Measurements from ENCODE around the gene UGT1A8.

Gene UGT1A8

DNA sequence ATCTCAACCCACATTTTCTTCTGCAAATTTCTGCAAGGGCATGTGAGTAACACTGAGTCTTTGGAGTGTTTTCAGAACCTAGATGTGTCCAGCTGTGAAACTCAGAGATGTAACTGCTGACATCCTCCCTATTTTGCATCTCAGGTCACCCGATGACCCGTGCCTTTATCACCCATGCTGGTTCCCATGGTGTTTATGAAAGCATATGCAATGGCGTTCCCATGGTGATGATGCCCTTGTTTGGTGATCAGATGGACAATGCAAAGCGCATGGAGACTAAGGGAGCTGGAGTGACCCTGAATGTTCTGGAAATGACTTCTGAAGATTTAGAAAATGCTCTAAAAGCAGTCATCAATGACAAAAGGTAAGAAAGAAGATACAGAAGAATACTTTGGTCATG is 150.6 kb downstream of the UGT1A8 start:
- DNase-seq (ENCODE audit: low read depth), result no peak

- no peak for DNase-seq (ENCODE audit: low read depth)
Measured at GRCh38 chr2:233769260-233769659, 151.8 kb downstream of the UGT1A8 start.

GRCh38 chr2:233772153-233772552 is 154.7 kb downstream of the UGT1A8 start:
- DNase-seq (ENCODE audit: low read depth), result no peak

DNA sequence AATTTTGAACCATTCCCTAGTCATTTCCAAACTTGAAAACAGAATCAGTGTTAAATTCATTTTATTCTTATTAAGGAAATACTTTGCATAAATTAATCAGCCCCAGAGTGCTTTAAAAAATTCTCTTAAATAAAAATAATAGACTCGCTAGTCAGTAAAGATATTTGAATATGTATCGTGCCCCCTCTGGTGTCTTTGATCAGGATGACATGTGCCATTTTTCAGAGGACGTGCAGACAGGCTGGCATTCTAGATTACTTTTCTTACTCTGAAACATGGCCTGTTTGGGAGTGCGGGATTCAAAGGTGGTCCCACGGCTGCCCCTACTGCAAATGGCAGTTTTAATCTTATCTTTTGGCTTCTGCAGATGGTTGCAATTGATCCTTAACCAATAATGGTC is 155.2 kb downstream of the UGT1A8 start:
- no peak for DNase-seq (ENCODE audit: low read depth)

- DNase-seq (ENCODE audit: low read depth), result no peak
Measured at GRCh38 chr2:233773854-233774253, 156.4 kb downstream of the UGT1A8 start.

GRCh38 chr2:233775414-233775813 is 158.0 kb downstream of the UGT1A8 start:
- DNase-seq (ENCODE audit: low read depth), result no peak

DNA sequence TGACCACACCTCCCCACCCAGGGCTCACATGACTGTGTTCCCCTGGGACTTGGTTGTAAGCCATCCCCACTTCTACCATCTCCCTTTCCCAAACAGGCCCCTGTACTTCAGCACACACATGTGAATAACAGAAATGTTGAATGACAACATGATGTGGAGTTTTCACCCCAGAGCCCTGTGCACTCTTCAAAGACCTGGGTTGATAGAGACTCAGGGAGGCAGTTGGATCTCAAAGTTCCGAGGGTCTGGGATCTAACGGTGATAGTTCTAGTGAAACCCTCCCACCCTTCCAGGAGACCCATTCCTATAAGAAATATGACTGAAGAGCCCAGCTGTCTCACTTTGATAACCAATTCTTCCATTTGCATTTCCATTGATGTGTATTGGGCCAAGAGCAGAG is 160.6 kb downstream of the UGT1A8 start, which contains the start of gene MROH2A:
MROH2A (plus strand) TSS at position 301 of the 400 bp plus-strand sequence. CDS start 1,029 bp downstream, outside the sequence.
- no peak for DNase-seq (ENCODE audit: low read depth)

DNA sequence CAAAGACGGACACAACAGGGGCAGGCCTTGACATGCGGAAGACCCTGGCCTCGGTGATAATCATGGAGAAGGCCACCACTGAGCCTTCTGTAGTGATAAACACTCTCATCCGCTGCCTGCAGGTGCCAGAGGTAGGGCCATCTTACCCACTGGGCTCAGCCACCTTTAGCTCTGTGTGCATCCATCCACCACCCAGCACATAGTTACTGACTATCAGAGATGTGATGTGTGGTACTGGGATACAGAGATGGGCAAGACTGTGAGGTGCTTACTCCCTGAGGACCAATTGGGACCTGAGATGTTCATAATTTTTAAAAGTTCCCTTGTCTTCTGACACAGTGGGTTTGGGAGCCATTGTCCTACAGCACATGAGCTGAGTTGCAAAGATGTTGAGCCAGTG is 162.3 kb downstream of the UGT1A8 start:
- DNase-seq (ENCODE audit: low read depth), result no peak

DNA sequence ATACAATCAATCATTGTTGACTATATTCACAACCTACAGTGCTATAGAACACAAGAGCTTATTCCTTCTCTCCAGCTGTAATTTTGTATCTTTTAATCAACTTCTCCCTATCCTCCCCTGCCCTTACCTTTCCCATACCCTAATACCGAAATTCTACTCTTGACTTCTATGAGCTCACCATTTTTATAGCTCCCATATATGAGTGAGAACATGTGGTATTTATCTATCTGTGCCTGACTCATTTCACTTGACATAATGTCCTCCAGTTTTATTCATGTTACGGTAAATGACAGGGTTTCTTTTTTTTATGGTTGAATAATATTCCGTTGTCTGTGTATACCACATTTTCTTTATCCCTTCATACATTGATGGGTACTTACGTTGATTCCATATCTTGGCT is 163.3 kb downstream of the UGT1A8 start:
- DNase-seq (ENCODE audit: low read depth), result no peak

DNA sequence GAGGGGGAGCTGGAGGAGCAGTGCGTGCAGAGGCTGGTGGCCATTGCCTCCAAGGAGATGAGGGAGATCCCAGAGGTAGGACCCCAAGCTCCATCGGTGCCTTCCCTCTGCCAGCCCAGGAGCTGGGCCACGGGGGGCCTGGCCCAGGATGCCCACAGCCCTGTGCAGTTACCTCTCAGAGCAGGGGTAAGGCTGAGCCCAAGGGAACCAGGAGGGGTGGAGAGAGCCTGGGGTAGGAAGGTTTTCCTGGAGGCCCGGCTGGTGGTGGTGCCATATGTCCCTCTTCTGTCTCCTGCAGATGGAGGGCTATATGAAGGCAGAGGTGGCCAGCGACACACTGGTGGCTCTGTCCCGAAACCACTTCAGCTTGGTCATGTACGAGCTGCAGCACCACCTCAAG is 172.1 kb downstream of the UGT1A8 start:
- no peak for DNase-seq (ENCODE audit: low read depth)

DNA sequence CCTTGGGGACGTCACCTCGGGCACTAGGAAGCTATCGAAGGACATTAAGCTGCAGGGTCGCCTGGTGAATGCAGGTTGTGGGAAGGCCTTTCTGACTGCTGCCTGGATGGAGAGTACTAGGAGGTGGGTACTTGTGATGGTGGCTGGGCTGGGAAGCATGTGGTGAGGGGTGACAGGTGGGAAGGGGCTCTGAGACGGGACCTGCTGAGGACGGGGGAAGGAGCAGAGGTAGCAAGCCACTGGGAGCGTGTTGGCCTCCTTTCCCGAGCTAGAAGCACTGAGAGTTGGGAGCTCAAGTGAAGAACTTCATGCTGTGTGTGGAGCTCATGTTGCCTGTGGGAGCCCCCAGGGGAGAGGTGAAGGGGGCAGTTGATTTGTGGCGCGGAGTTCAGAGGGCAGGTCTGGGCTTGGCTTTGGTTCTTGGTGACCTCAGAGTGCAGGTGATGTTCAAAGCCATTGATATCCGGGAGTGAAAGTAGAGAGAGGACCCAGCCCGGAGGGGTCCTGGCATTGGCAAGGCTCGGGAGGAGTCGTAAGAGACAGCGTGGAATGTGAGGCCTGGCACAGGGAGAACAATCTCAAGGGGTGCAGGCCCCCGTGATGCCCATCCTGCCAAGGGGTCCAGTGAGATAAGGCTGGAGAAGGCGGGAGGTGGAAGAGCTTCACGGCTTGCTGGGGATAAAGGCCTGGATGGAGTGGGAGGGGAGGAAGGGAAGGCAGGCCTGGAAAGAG is 173.9 kb downstream of the UGT1A8 start:
- DNase-seq (ENCODE audit: low read depth), result no peak

DNA sequence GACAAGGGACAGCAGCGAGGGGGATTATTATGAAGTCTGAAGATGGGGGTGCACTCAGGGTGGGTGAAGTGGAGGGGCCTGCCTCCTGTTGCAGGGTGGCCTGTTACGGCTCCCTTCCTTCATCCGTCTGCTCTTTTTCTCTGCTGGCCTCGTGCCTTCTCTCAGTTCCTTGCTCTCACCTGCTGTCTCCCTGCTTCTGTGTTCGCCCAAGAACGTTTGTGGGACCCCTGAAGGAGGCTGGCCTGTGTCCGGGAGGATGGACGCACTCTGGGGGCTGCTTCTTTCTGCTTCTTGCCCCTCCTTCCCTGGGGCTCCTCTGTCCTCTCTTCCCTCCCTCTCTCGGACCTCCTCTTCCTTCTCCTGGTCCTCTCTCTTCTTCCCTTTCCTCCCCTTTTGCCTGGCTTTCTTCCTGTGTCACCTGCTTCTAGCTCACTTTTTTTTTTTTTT is 174.5 kb downstream of the UGT1A8 start:
- DNase-seq (ENCODE audit: low read depth), result no peak

DNA sequence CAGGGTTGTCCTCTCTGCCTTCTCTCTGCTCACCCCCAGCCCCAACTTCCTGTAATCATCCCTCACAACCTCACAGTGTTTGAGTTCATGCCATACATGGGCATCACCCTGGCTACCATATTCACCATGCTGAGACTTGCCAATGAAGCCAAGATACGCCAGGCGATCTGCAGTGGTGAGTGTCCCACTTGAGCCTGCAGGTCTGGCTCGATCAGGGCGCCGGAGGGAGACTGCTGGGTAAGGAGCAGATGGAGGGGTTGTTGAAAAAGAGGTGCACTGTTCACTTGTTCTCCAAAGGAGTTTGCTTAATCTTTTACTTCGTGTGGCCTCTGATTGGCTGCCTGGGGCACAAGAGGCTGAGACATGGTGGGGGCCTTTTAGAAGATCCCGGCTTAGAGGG is 175.3 kb downstream of the UGT1A8 start:
- DNase-seq (ENCODE audit: low read depth), result no peak

DNA sequence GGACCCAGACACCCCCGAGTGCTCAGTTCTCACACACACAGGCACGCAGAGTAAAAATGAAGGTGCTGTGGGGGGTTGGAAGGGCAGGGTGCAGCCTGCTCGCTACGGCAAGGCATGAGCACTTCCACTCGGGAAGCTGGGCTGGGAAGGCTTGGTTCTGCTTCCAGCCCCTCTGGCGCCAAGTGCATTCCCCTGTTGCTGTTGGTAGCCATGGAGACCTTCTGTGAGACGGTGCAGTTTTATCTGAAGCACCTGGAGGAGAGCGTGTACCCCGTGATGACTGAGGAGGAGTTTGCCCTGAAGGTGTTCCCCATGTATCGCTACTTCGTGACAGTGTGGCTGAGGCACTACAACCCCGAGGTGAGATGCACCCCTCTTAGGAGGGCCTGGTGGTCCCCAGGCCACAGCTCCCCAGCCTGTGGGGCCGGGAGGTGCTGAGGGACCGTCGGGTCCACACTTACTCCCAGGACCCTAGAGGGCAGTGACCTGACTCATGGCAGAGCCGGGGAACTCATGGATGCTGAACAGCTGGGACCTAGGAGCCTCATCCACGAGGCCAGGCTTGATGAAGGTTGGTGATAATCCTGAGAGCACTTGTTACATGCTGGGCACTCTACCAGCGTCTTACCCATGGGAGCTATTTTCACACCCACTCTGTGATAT is 176.2 kb downstream of the UGT1A8 start:
- DNase-seq (ENCODE audit: low read depth), result no peak

- no peak for DNase-seq (ENCODE audit: low read depth)
Measured at GRCh38 chr2:233794128-233794658, 176.8 kb downstream of the UGT1A8 start.

GRCh38 chr2:233795735-233796171 is 178.3 kb downstream of the UGT1A8 start:
- no peak for DNase-seq (ENCODE audit: low read depth)

DNA sequence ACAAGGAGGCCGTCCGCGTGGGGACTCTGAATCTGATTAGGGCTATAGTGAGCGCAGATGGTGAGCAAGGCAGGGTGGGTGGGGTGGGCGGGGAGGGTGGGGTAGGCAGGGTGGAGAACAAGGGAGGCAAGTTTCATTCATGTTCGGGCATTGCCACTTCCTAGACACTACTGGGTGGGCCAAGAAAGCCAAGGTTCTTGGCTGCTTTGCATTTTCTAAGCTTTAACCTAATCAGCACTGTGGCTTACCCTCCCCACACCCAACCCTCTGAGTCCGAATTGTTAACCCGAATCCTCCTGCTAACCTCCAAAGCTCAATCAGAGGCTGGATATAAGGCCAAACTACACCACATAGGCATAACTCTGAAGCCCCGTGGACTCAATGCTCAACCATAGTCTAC is 178.8 kb downstream of the UGT1A8 start:
- no peak for DNase-seq (ENCODE audit: low read depth)

- no peak for DNase-seq (ENCODE audit: low read depth)
Measured at GRCh38 chr2:233798335-233799086, 181.1 kb downstream of the UGT1A8 start.

DNA sequence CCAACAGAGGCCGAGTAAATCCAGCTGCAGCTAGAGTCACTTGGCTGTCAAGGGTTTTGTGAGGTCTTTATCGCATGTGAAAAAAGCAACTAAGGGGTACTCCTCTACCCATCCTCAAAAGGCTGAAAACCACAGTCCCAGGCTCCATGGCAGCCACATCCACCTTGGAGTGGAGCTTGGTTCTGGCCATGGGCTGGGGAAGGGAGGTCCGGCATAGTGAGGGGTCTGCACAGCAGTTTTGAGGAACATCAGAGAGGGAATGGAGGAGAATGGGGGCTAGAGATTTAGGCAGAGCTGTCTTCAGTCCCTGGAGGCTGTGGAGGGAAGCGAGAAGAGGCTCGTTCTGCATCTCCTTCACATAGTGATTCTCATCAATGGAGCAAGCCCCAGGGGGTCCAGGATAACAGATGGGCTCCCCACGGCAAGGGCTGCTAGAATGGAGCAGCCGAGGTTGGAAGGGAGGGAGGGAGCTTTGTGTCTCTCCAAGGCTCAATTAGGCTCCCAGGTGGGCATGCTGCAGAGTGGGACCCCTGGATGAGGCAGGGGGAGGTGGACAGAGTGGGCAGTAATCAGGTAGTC is 181.7 kb downstream of the UGT1A8 start:
- DNase-seq (ENCODE audit: low read depth), result no peak

GRCh38 chr2:233799716-233800115 is 182.3 kb downstream of the UGT1A8 start:
- no peak for DNase-seq (ENCODE audit: low read depth)

- DNase-seq (ENCODE audit: low read depth), result no peak
Measured at GRCh38 chr2:233800208-233800607, 182.8 kb downstream of the UGT1A8 start.
